Keratinocyte (primary cell): ENCODE measurements around the gene KIF5A. TPM values are rescaled to one million over a fixed set of nuclear protein-coding genes. Genes with fewer than 3 reads are reported as not detected.

Experiments used
- DNase-seq: peaks from one replicate; pipeline ENCODE4 v3.0.0-alpha.2; 2011; ENCODE audit warnings: low read depth, missing footprints, low spot score
- FAIRE-seq: peaks from 2 replicates; lab custom pipeline; 2011; peaks lifted over from hg19 to GRCh38; lab: Jason Lieb, UNC
- H2AFZ ChIP-seq: 2 replicates; pipeline ENCODE4 v1.6.0; 2012; ENCODE audit warnings: low read length, control low read depth, inconsistent platforms; ENCODE audit not compliant: control insufficient read depth
- H3K27ac ChIP-seq: 2 replicates; pipeline ENCODE4 v1.5.1; 2011; ENCODE audit warnings: low read length; ENCODE audit not compliant: control insufficient read depth, insufficient read depth
- H3K27me3 ChIP-seq: 3 replicates; pipeline ENCODE4 v1.6.0; 2011; ENCODE audit warnings: low read length; ENCODE audit not compliant: control insufficient read depth, insufficient read depth; ENCODE audit errors: extremely low read depth
- H3K36me3 ChIP-seq, 2 experiments: 2 replicates in 1 of 2; 3 replicates in 1 of 2; pipeline ENCODE4 v1.5.1; 2011; ENCODE audit warnings: low read length in 2 of 2, mild to moderate bottlenecking in 1 of 2; ENCODE audit not compliant: control insufficient read depth in 2 of 2, insufficient read depth in 2 of 2; ENCODE audit errors: extremely low read depth in 1 of 2
- H3K4me1 ChIP-seq: 3 replicates; pipeline ENCODE4 v1.5.1; 2011; ENCODE audit warnings: low read length; ENCODE audit not compliant: control insufficient read depth, insufficient read depth; ENCODE audit errors: extremely low read depth
- H3K4me2 ChIP-seq: 3 replicates; pipeline ENCODE4 v1.6.0; 2011; ENCODE audit warnings: low read depth, low read length; ENCODE audit not compliant: control insufficient read depth, insufficient read depth; ENCODE audit errors: extremely low read depth
- H3K4me3 ChIP-seq, 3 experiments: fragments of 200-600 bp in 1 of 3; sonication (generic) in 1 of 3; 2 replicates in 2 of 3; 3 replicates in 1 of 3; pipeline ENCODE4 v1.5.1; 2011 to 2016; ENCODE audit warnings: low read length in 3 of 3, mild to moderate bottlenecking in 3 of 3, control low read depth in 2 of 3, inconsistent platforms in 1 of 3, low read depth in 1 of 3, mixed read lengths in 1 of 3, mixed run types in 1 of 3, moderate library complexity in 1 of 3; ENCODE audit not compliant: control insufficient read depth in 2 of 3, insufficient read depth in 2 of 3; ENCODE audit errors: extremely low read depth in 1 of 3
- H3K79me2 ChIP-seq: 2 replicates; pipeline ENCODE4 v1.6.0; 2012; ENCODE audit warnings: low read length; ENCODE audit not compliant: control insufficient read depth, insufficient read depth
- H3K9ac ChIP-seq: 3 replicates; pipeline ENCODE4 v1.6.0; 2011; ENCODE audit warnings: low read length; ENCODE audit not compliant: control insufficient read depth, insufficient read depth; ENCODE audit errors: extremely low read depth
- H3K9me1 ChIP-seq: 3 replicates; pipeline ENCODE4 v1.6.0; 2011; ENCODE audit warnings: low read length; ENCODE audit not compliant: control insufficient read depth, insufficient read depth; ENCODE audit errors: extremely low read depth
- H3K9me3 ChIP-seq: 2 replicates; pipeline ENCODE4 v1.5.1; 2012; ENCODE audit warnings: low read depth, low read length; ENCODE audit not compliant: control insufficient read depth
- H4K20me1 ChIP-seq: 3 replicates; pipeline ENCODE4 v1.6.0; 2011; ENCODE audit warnings: low read length; ENCODE audit not compliant: control insufficient read depth, insufficient read depth; ENCODE audit errors: extremely low read depth
- CTCF ChIP-seq, 3 experiments: IDR thresholded peaks in 1 of 3; conservative IDR thresholded peaks in 1 of 3; optimal IDR thresholded peaks in 1 of 3; 2 replicates in 2 of 3; 3 replicates in 1 of 3; pipeline versions ENCODE3 to v1.5.1; 2011; ENCODE audit warnings: low read length in 3 of 3, mild to moderate bottlenecking in 3 of 3, moderate library complexity in 2 of 3, control low read depth in 1 of 3, inconsistent platforms in 1 of 3; ENCODE audit not compliant: insufficient read depth in 2 of 3; ENCODE audit errors: extremely low read depth in 1 of 3
- EZH2 ChIP-seq: IDR thresholded peaks from one replicate; pipeline ENCODE4 v1.6.1; 2012; ENCODE audit warnings: inconsistent platforms, mild to moderate bottlenecking, low read length, moderate library complexity
- dilution Hi-C: fragments of 300-500 bp; cut with MboI; formaldehyde crosslinking; loops from one replicate; pipeline ENCODE4 v1.7.0; 2020; ENCODE audit warnings: low sequenced_read_pairs; ENCODE audit not compliant: extremely low pct_ligation_motif_present
- polyA plus RNA-seq, 5 experiments: library from polyadenylated mRNA; depleted of rRNA in 3 of 5; stranded (reverse) in 3 of 5; stranded (forward) in 1 of 5; unstranded in 1 of 5; fragments of >200 nt; gene quantifications; 1 replicate in 1 of 5; 2 replicates in 3 of 5; 3 replicates in 1 of 5; pipeline versions ENCODE4 v1.2.1 to v1.2.3, GENCODE V29; 2011 to 2012; ENCODE audit warnings: missing spikeins in 2 of 5, low read depth in 1 of 5, low replicate concordance in 1 of 5

Gene KIF5A
- polyA plus RNA-seq, 1 donor (not counting 4 experiments of a cell fraction or from before 2014, with no cell fraction given) = 0.05 TPM

GRCh38 chr12:57630891-57631433 is 81.1 kb downstream of the KIF5A start:
- dilution Hi-C loops = loop anchor here (10.0 kb wide), 1 partner anchor 56 kb away; no protein-coding TSS in a partner anchor
- H3K9ac ChIP-seq = no peak overlapping the region
- H2AFZ ChIP-seq = no peak overlapping the region
- H3K9me3 ChIP-seq = no peaks in the 10 kb centered on the region
- no peak for FAIRE-seq
- H3K36me3 ChIP-seq = no peaks in the 10 kb centered on the region
- H3K9me1 ChIP-seq = no peaks in the 10 kb centered on the region
- H4K20me1 ChIP-seq = no peaks in the 10 kb centered on the region
- H3K27ac ChIP-seq = no peak overlapping the region
- H3K4me3 ChIP-seq = no peak overlapping the region
- H3K27me3 ChIP-seq = peaks cover 76% of the 10 kb centered on the region
- TF ChIP-seq CTCF (optimal IDR thresholded peaks at IDR 0.05 in 1 of 3, IDR thresholded peaks at IDR 0.05 in 1 of 3, conservative IDR thresholded peaks at IDR 0.05 in 1 of 3; ENCODE audit: extremely low read depth in 1 of 3, insufficient read depth in 2 of 3, low read length in 3 of 3) (no peak), EZH2 (no peak)
- H3K4me1 ChIP-seq = peaks cover 2% of the 10 kb centered on the region
- no peak overlapping the region for H3K4me2 ChIP-seq
- H3K79me2 ChIP-seq = no peaks in the 10 kb centered on the region
- DNase-seq = no peak

GRCh38 chr12:57631566-57632072 is 81.8 kb downstream of the KIF5A start:
- DNase-seq (no peak), FAIRE-seq (no peak)
- no peaks in the 10 kb centered on the region for H3K36me3 ChIP-seq
- no peak overlapping the region for H3K27ac ChIP-seq
- peaks cover 2% of the 10 kb centered on the region for H3K4me1 ChIP-seq
- no peak overlapping the region for H3K4me3 ChIP-seq
- H4K20me1 ChIP-seq = no peaks in the 10 kb centered on the region
- H3K9me1 ChIP-seq = no peaks in the 10 kb centered on the region
- no peaks in the 10 kb centered on the region for H3K9me3 ChIP-seq
- peaks cover 70% of the 10 kb centered on the region for H3K27me3 ChIP-seq
- no peak overlapping the region for H3K4me2 ChIP-seq
- TF ChIP-seq CTCF (optimal IDR thresholded peaks at IDR 0.05 in 1 of 3, IDR thresholded peaks at IDR 0.05 in 1 of 3, conservative IDR thresholded peaks at IDR 0.05 in 1 of 3; ENCODE audit: extremely low read depth in 1 of 3, insufficient read depth in 2 of 3, low read length in 3 of 3) (no peak), EZH2 (no peak)
- no peaks in the 10 kb centered on the region for H3K79me2 ChIP-seq
- H3K9ac ChIP-seq = no peak overlapping the region
- H2AFZ ChIP-seq = no peak overlapping the region
- dilution Hi-C loops = loop anchor here (10.0 kb wide), 1 partner anchor 57 kb away; no protein-coding TSS in a partner anchor
